PC-9 (cell line): ENCODE measurements around the gene MSH4.

Source experiments
- EZH2 ChIP-seq: fragments of 200-600 bp; sonication (generic); IDR thresholded peaks from 2 replicates; pipeline ENCODE4 v1.8.0; 2017; ENCODE audit warnings: antibody characterized with exemption, low read depth
- TF ChIP-seq, protein P1 (sequence below): fragments of 200-600 bp; sonication (generic); conservative IDR thresholded peaks from 2 replicates; pipeline ENCODE4 v1.6.1; 2017; ENCODE audit warnings: mixed run types, antibody characterized with exemption, mild to moderate bottlenecking, moderate library complexity

DNA sequence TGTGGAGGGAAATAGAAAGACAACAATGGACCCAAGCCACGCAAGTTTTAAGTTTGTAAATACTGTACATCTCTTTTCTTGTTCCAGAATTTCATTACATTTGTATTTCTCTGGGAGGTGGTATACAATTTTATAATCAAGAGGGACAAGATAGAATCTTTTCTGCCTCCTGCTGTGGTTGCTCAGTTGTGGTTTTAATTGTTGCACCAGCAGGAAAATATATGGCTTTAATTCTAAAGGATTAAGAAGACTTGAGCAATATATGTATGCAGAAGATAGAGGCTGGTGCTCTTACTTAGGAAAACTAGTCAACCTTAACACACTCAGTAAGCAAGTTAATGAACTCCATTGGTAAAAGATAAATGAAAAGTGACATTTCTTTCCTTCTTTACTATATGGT, 155.3 kb downstream of the MSH4 start:
- TF ChIP-seq, protein P1, sequence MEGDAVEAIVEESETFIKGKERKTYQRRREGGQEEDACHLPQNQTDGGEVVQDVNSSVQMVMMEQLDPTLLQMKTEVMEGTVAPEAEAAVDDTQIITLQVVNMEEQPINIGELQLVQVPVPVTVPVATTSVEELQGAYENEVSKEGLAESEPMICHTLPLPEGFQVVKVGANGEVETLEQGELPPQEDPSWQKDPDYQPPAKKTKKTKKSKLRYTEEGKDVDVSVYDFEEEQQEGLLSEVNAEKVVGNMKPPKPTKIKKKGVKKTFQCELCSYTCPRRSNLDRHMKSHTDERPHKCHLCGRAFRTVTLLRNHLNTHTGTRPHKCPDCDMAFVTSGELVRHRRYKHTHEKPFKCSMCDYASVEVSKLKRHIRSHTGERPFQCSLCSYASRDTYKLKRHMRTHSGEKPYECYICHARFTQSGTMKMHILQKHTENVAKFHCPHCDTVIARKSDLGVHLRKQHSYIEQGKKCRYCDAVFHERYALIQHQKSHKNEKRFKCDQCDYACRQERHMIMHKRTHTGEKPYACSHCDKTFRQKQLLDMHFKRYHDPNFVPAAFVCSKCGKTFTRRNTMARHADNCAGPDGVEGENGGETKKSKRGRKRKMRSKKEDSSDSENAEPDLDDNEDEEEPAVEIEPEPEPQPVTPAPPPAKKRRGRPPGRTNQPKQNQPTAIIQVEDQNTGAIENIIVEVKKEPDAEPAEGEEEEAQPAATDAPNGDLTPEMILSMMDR, result no peak
- TF ChIP-seq EZH2, result no peak
